Thyroid gland (tissue), 4 donors: ENCODE results near the gene ZSWIM6. TPM values are rescaled to one million over a fixed set of nuclear protein-coding genes. Genes with fewer than 3 reads are reported as not detected.

Experiments
- DNase-seq, 2 donors: peaks; one replicate each; pipeline ENCODE4 v3.0.0-alpha.2; 2019
- H3K27ac ChIP-seq, 3 donors: fragments of 200-600 bp; sonication (generic); 1 replicate in 2 of 3; 2 replicates in 1 of 3; pipeline ENCODE4 v1.5.1; 2016 to 2019; ENCODE audit warnings: mild to moderate bottlenecking in 1 of 3, moderate library complexity in 1 of 3
- H3K27me3 ChIP-seq: fragments of 200-600 bp; sonication (generic); one replicate; pipeline ENCODE4 v1.5.1; 2019
- H3K36me3 ChIP-seq, 2 donors: fragments of 200-600 bp; sonication (generic); one replicate each; pipeline ENCODE4 v1.5.1; 2016 to 2019
- H3K4me1 ChIP-seq, 2 donors: fragments of 200-600 bp; sonication (generic); one replicate each; pipeline ENCODE4 v1.5.1; 2017 to 2019
- H3K4me3 ChIP-seq, 3 donors: fragments of 200-600 bp; sonication (generic); replicated peaks in 1 of 3; 1 replicate in 2 of 3; 2 replicates in 1 of 3; pipeline ENCODE4 v1.5.1; 2016; ENCODE audit warnings: mild to moderate bottlenecking in 1 of 3
- H3K9me3 ChIP-seq: fragments of 200-600 bp; sonication (generic); one replicate; pipeline ENCODE4 v1.5.1; 2017
- CTCF ChIP-seq, 6 experiments: fragments of 200-600 bp in 3 of 6; fragments of 450-650 bp in 3 of 6; sonication (generic) in 3 of 6; IDR thresholded peaks; one replicate each; pipeline ENCODE4 v1.5.1; 2016 to 2019; ENCODE audit warnings: antibody characterized with exemption in 6 of 6, mild to moderate bottlenecking in 2 of 6, inconsistent platforms in 1 of 6, moderate library complexity in 1 of 6
- POLR2A ChIP-seq, 2 donors: fragments of 450-650 bp; IDR thresholded peaks; one replicate each; pipeline ENCODE4 v1.6.1; 2017; ENCODE audit warnings: antibody characterized with exemption in 2 of 2, mild to moderate bottlenecking in 2 of 2, moderate library complexity in 1 of 2
- WGBS, 2 donors: methylation state at CpG; one replicate each; pipeline ENCODE4 v1.1.5; 2017; 5-methylcytosine and 5-hydroxymethylcytosine counted together
- intact Hi-C: fragments of 100-400 bp; cut with DNase I; formaldehyde crosslinking; loops from one replicate; pipeline ENCODE4 v1.15.1; 2023
- total RNA-seq, 4 donors: library from RNA; depleted of rRNA; stranded (reverse); fragments of >200 nt; gene quantifications; one replicate each; pipeline ENCODE4 v1.2.3, GENCODE V29; 2016

ZSWIM6 gene
- total RNA-seq, 4 donors from 2014 or later: 11.8 to 20.1 (median 14.5) TPM

GRCh38 chr5:61519728-61520277, 187.7 kb downstream of the ZSWIM6 start:
- Histone ChIP-seq H3K9me3 (no peaks in the 10 kb centered on the region), H3K36me3 (no peaks in the 10 kb centered on the region), H3K27ac (no peak overlapping the region), H3K4me3 (no peak overlapping the region), H3K4me1 (peaks cover 0 to 2% of the 10 kb centered on the region in 2 donors), H3K27me3 (no peaks in the 10 kb centered on the region)
- TF ChIP-seq POLR2A (IDR thresholded peaks at IDR 0.05) (no peak), CTCF (IDR thresholded peaks at IDR 0.05) (no peak)
- 86 to 87% methylated on average over 7 of the region's 7 CpGs for WGBS, 2 donors
- intact Hi-C loops: no loop called here
- DNase-seq: no peak

- intact Hi-C loops: no loop called here
- WGBS, 2 donors: 91 to 100% methylated on average over 2 of the region's 2 CpGs
- no peak for TF ChIP-seq POLR2A (IDR thresholded peaks at IDR 0.05)
- TF ChIP-seq CTCF (IDR thresholded peaks at IDR 0.05): no peak
These were observed 191.0 kb downstream of the ZSWIM6 start for GRCh38 chr5:61523073-61523472.

GRCh38 chr5:61523997-61524396, 191.9 kb downstream of the ZSWIM6 start:
- Histone ChIP-seq H3K36me3 (peaks cover 0 to 5% of the 10 kb centered on the region in 2 donors), H3K27me3 (no peaks in the 10 kb centered on the region), H3K9me3 (no peaks in the 10 kb centered on the region), H3K4me3 (no peak overlapping the region), H3K4me1 (peaks cover 0 to 2% of the 10 kb centered on the region in 2 donors), H3K27ac (no peak overlapping the region)
- TF ChIP-seq POLR2A (IDR thresholded peaks at IDR 0.05) (no peak), CTCF (IDR thresholded peaks at IDR 0.05) (no peak)
- 80% methylated on average over 3 of the region's 3 CpGs for WGBS, 2 donors
- intact Hi-C loops: no loop called here
- no peak for DNase-seq

More at GRCh38 chr5:61523073-61523472, 191.0 kb downstream of the ZSWIM6 start:
- Histone ChIP-seq H3K27ac (no peak overlapping the region), H3K9me3 (no peaks in the 10 kb centered on the region), H3K4me3 (no peak overlapping the region), H3K36me3 (peaks cover 0 to 5% of the 10 kb centered on the region in 2 donors), H3K4me1 (peaks cover 0 to 2% of the 10 kb centered on the region in 2 donors), H3K27me3 (no peaks in the 10 kb centered on the region)
- DNase-seq: no peak

- WGBS, 2 donors: 53 to 75% methylated on average over 12 of the region's 12 CpGs
- Histone ChIP-seq H3K27me3 (no peaks in the 10 kb centered on the region), H3K27ac (no peak overlapping the region), H3K9me3 (no peaks in the 10 kb centered on the region), H3K4me3 (no peak overlapping the region), H3K36me3 (peaks cover 0 to 5% of the 10 kb centered on the region in 2 donors), H3K4me1 (peaks cover 0 to 2% of the 10 kb centered on the region in 2 donors)
- peak in 1 of 2 donors; percentile 3 for DNase-seq
- no peak for TF ChIP-seq POLR2A (IDR thresholded peaks at IDR 0.05)
- TF ChIP-seq CTCF (IDR thresholded peaks at IDR 0.05): no peak
- intact Hi-C loops: no loop called here
These were observed 193.6 kb downstream of the ZSWIM6 start for GRCh38 chr5:61525512-61526206.

- H3K4me3 ChIP-seq: no peak overlapping the region
- no peaks in the 10 kb centered on the region for H3K27me3 ChIP-seq
- TF ChIP-seq CTCF (IDR thresholded peaks at IDR 0.05) (no peak), POLR2A (IDR thresholded peaks at IDR 0.05) (no peak)
- DNase-seq: no peak
- H3K4me1 ChIP-seq: peaks cover 0 to 2% of the 10 kb centered on the region in 2 donors
- peaks cover 0 to 5% of the 10 kb centered on the region in 2 donors for H3K36me3 ChIP-seq
- H3K27ac ChIP-seq: no peak overlapping the region
- intact Hi-C loops: no loop called here
- WGBS, 2 donors: 97 to 99% methylated on average over 5 of the region's 5 CpGs
- no peaks in the 10 kb centered on the region for H3K9me3 ChIP-seq
These were observed 194.1 kb downstream of the ZSWIM6 start for GRCh38 chr5:61526207-61526519.
